GM12878 (cell line): ENCODE measurements around the gene KCNIP3. TPM values are rescaled to one million over a fixed set of nuclear protein-coding genes. Genes with fewer than 3 reads are reported as not detected.

Source experiments
- ATAC-seq: fragments of 200-7000 bp; cut with Tn5 transposase; 3 replicates; pipeline ENCODE4 v1.9.1; 2020; ENCODE audit warnings: mild to moderate bottlenecking, moderate library complexity
- BruUV-seq: library from RNA; stranded (reverse); fragments of 400-500 nt; replicated peaks from 2 replicates; lab custom pipeline; 2021; lab: Mats Ljungman, UMichigan
- CTCF ChIA-PET: fragments of 300-600 bp; sonication (Branson Sonifier 250); formaldehyde crosslinking; extraction: SDS; loops from one replicate; lab custom pipeline; 2021; ENCODE audit warnings: inconsistent platforms; lab: Yijun Ruan, JAX
- POLR2A ChIA-PET: fragments of 350-600 bp; formaldehyde crosslinking; extraction: SDS; loops from one replicate; lab custom pipeline; 2021; ENCODE audit warnings: inconsistent platforms; lab: Charles Lee
- RAD21 ChIA-PET: fragments of 300-600 bp; sonication (Branson Sonifier 250); formaldehyde crosslinking; loops from one replicate; lab custom pipeline; 2023; ENCODE audit warnings: antibody characterized with exemption; ENCODE audit not compliant: unreplicated experiment; lab: Charles Lee
- SMC1A ChIA-PET: fragments of 300-600 bp; sonication (Branson Sonifier 250); formaldehyde crosslinking; loops from one replicate; lab custom pipeline; 2023; ENCODE audit not compliant: unreplicated experiment, uncharacterized antibody; lab: Charles Lee
- DNase-seq: peaks from one replicate; pipeline ENCODE4 v3.0.0-alpha.2; 2011; ENCODE audit warnings: low read depth, low spot score
- FAIRE-seq: peaks from 3 replicates; lab custom pipeline; 2011; peaks lifted over from hg19 to GRCh38; lab: Jason Lieb, UNC
- H2AFZ ChIP-seq: 2 replicates; pipeline ENCODE4 v1.6.0; 2011; ENCODE audit warnings: low read depth, low read length, control low read depth; ENCODE audit not compliant: control insufficient read depth
- H3K27ac ChIP-seq: 2 replicates; pipeline ENCODE4 v1.5.1; 2011; ENCODE audit warnings: control low read depth; ENCODE audit not compliant: control insufficient read depth, insufficient read depth
- H3K27me3 ChIP-seq, 2 experiments: replicated peaks in 1 of 2; 2 replicates each; pipeline versions ENCODE4 v1.6.0 to v1.6.1; 2011; ENCODE audit warnings: low read length in 1 of 2; ENCODE audit not compliant: control insufficient read depth in 2 of 2, insufficient read depth in 2 of 2
- H3K36me3 ChIP-seq, 2 experiments: 2 replicates each; pipeline ENCODE4 v1.5.1; 2011; ENCODE audit warnings: low read length in 1 of 2; ENCODE audit not compliant: control insufficient read depth in 2 of 2, insufficient read depth in 2 of 2
- H3K4me1 ChIP-seq: 2 replicates; pipeline ENCODE4 v1.6.1; 2011; ENCODE audit warnings: mild to moderate bottlenecking, low read length, moderate library complexity, mixed read lengths; ENCODE audit not compliant: control insufficient read depth, insufficient read depth
- H3K4me2 ChIP-seq: 2 replicates; pipeline ENCODE4 v1.6.0; 2011; ENCODE audit warnings: control low read depth; ENCODE audit not compliant: control insufficient read depth, insufficient read depth
- H3K4me3 ChIP-seq: fragments of 200-600 bp; sonication (generic); 2 replicates; pipeline ENCODE4 v1.5.1; 2016
- H3K79me2 ChIP-seq: 2 replicates; pipeline ENCODE4 v1.6.0; 2011; ENCODE audit warnings: low read length; ENCODE audit not compliant: control insufficient read depth, insufficient read depth
- H3K9ac ChIP-seq: 2 replicates; pipeline ENCODE4 v1.8.0; 2011; ENCODE audit warnings: low read length, control low read depth, mixed read lengths; ENCODE audit not compliant: control insufficient read depth, insufficient read depth
- H3K9me3 ChIP-seq: replicated peaks from 3 replicates; pipeline ENCODE4 v1.5.1; 2011; ENCODE audit warnings: mild to moderate bottlenecking, low read length; ENCODE audit not compliant: control insufficient read depth, insufficient read depth
- H4K20me1 ChIP-seq: 2 replicates; pipeline ENCODE4 v1.6.0; 2011; ENCODE audit not compliant: control insufficient read depth, insufficient read depth
- ATF2 ChIP-seq: IDR thresholded peaks from 2 replicates; pipeline ENCODE4 v1.6.1; 2012; ENCODE audit warnings: low read length, inconsistent platforms
- BCL11A ChIP-seq: IDR thresholded peaks from 2 replicates; pipeline ENCODE4 v1.6.1; 2011; ENCODE audit warnings: low read depth, low read length
- BRCA1 ChIP-seq: IDR thresholded peaks from 2 replicates; pipeline ENCODE4 v1.6.1; 2011; ENCODE audit warnings: low read depth, low read length, improper control_type of control experiment
- E2F4 ChIP-seq: IDR thresholded peaks from 2 replicates; pipeline ENCODE4 v1.6.1; 2012; ENCODE audit warnings: low read depth, low read length, improper control_type of control experiment
- EED ChIP-seq: sonication (generic); IDR thresholded peaks from 2 replicates; pipeline ENCODE4 v1.6.1; 2016; ENCODE audit warnings: antibody characterized with exemption, low read depth
- ESRRA ChIP-seq: IDR thresholded peaks from 2 replicates; pipeline ENCODE4 v1.6.1; 2012; ENCODE audit warnings: mild to moderate bottlenecking, low read length, improper control_type of control experiment
- GATAD2B ChIP-seq: fragments of 450-650 bp; conservative IDR thresholded peaks from 2 replicates; pipeline ENCODE4 v1.6.1; 2017; ENCODE audit warnings: low read depth, mild to moderate bottlenecking, moderate library complexity
- LARP7 ChIP-seq: fragments of 450-650 bp; IDR thresholded peaks from 2 replicates; pipeline ENCODE4 v1.6.1; 2017; ENCODE audit warnings: mild to moderate bottlenecking
- MXI1 ChIP-seq: fragments of 150-350 bp; IDR thresholded peaks from 2 replicates; pipeline ENCODE4 v1.6.1; 2011; ENCODE audit warnings: low read depth, mild to moderate bottlenecking, inconsistent platforms, low read length, improper control_type of control experiment
- NBN ChIP-seq: fragments of 450-650 bp; IDR thresholded peaks from 2 replicates; pipeline ENCODE4 v1.6.1; 2016
- NKRF ChIP-seq: fragments of 450-650 bp; conservative IDR thresholded peaks from 2 replicates; pipeline ENCODE4 v1.6.1; 2017; ENCODE audit warnings: mild to moderate bottlenecking, moderate library complexity
- PAX8 ChIP-seq: fragments of 450-650 bp; IDR thresholded peaks from 2 replicates; pipeline ENCODE4 v1.6.1; 2017; ENCODE audit warnings: mild to moderate bottlenecking, moderate library complexity
- SP1 ChIP-seq: IDR thresholded peaks from one replicate; pipeline ENCODE4 v1.6.1; 2011; ENCODE audit warnings: low read depth, low read length
- STAT1 ChIP-seq: fragments of 450-650 bp; conservative IDR thresholded peaks from 2 replicates; pipeline ENCODE4 v1.6.1; 2014; ENCODE audit warnings: antibody characterized with exemption, mild to moderate bottlenecking
- TAF1 ChIP-seq: IDR thresholded peaks from 2 replicates; pipeline ENCODE4 v1.6.1; 2011; ENCODE audit warnings: mild to moderate bottlenecking, low read depth, low read length, borderline replicate concordance
- TCF3 ChIP-seq: IDR thresholded peaks from 2 replicates; pipeline ENCODE4 v1.6.1; 2012; ENCODE audit warnings: low read depth, mild to moderate bottlenecking, low read length, borderline replicate concordance; ENCODE audit not compliant: insufficient read depth
- WGBS: methylation state at CpG from one replicate; pipeline ENCODE4 v1.1.6; 2016; ENCODE audit warnings: low lambda C conversion rate; ENCODE audit not compliant: insufficient replicate concordance, insufficient coverage; ENCODE audit errors: missing lambda C conversion rate; 5-methylcytosine and 5-hydroxymethylcytosine counted together
- in situ Hi-C: fragments of 300-500 bp; cut with MboI; formaldehyde crosslinking; loops from 9 replicates; pipeline ENCODE4 v1.14.3; 2018; ENCODE audit warnings: mixed read lengths
- intact Hi-C: fragments of 100-400 bp; cut with micrococcal nuclease; formaldehyde crosslinking; loops from one replicate; pipeline ENCODE4 v1.14.2; 2022; ENCODE audit not compliant: unreplicated experiment
- polyA plus RNA-seq, 11 experiments: library from polyadenylated mRNA; depleted of rRNA in 4 of 11; unstranded in 6 of 11; stranded (reverse) in 5 of 11; fragments of >200 nt; fragmentation: Nextera tagmentation in 4 of 11; fragmentation: Illumina TruSeq in 1 of 11; extraction: Ambion mirVana in 4 of 11; extraction: Trizol in 1 of 11; gene quantifications; 1 replicate in 1 of 11; 2 replicates in 10 of 11; pipeline versions ENCODE4 v1.2.1 to v1.2.3, GENCODE V29; 2011 to 2016; ENCODE audit warnings: inconsistent platforms in 2 of 11, missing spikeins in 2 of 11, low read depth in 1 of 11
- total RNA-seq, 4 experiments: library from RNA; depleted of rRNA in 3 of 4; stranded (reverse); fragments of >200 nt in 3 of 4; fragmentation: Illumina TruSeq in 1 of 4; extraction: Trizol in 1 of 4; gene quantifications; 2 replicates each; pipeline versions ENCODE4 v1.2.1 to v1.2.3, GENCODE V29; 2013 to 2021
- TF ChIP-seq, protein P1 (sequence below): fragments of 450-650 bp; IDR thresholded peaks from 2 replicates; pipeline ENCODE4 v1.6.1; 2017; ENCODE audit warnings: mild to moderate bottlenecking, low read depth, inconsistent platforms; ENCODE audit not compliant: poor library complexity, severe bottlenecking

The KCNIP3 gene
- total and polyA plus RNA-seq, 10 of the 15 experiments (the other 5 are each of a cell fraction or from before 2014, with no cell fraction given) = not detected

GRCh38 chr2:95366514-95366913 is 69.4 kb downstream of the KCNIP3 start (continued):
- TF ChIP-seq NKRF (no peak), TAF1 (no peak), NBN (no peak)

DNA sequence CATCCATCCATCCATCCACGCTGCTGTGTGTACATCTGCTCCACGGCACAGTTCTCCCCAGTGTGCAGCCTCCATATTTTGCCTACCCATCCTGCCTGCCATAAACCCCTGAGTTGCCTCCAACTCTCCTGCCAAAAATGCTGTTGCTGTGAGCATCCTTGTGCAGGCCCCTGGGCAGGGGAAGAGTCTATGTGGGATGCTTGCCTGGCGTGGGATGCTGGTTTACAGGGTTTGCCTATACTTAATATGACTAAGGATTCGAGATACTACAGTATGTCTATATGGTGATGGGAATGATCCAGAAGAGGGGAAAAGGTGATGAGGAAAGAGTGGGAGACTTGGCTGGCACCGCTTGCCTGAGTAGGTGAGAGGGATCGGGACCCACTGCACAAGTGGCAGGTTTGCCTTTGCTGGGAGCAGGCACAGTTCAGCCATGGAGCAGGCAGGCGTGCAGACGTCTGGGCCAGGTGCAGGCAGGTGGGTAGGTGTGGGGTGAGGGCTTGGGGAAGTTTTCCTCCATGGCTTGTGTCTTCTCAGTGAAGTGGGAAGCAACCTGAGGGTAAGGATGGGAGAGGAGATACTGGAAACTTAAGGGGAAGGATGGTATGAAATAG is 75.2 kb downstream of the KCNIP3 start:
- no peaks in the 10 kb centered on the region for H3K36me3 ChIP-seq
- ChIA-PET RAD21 (no interaction called here), POLR2A (no interaction called here), SMC1A (no interaction called here), CTCF (no interaction called here)
- ATAC-seq = no peak
- in situ Hi-C loops = no loop called here
- H3K79me2 ChIP-seq = no peaks in the 10 kb centered on the region
- WGBS = 10% methylated on average over 8 of the region's 8 CpGs
- no peaks in the 10 kb centered on the region for H3K27me3 ChIP-seq
- H3K27ac ChIP-seq = no peak overlapping the region
- no peak overlapping the region for H3K4me3 ChIP-seq
- no peaks in the 10 kb centered on the region for H3K4me1 ChIP-seq
- FAIRE-seq = no peak
- DNase-seq = no peak
- H3K4me2 ChIP-seq = no peak overlapping the region
- TF ChIP-seq BCL11A = no peak
- no peak for TF ChIP-seq ESRRA
- TF ChIP-seq TCF3 = no peak
- TF ChIP-seq E2F4 = no peak
- no peak for TF ChIP-seq BRCA1
- TF ChIP-seq, protein P1, sequence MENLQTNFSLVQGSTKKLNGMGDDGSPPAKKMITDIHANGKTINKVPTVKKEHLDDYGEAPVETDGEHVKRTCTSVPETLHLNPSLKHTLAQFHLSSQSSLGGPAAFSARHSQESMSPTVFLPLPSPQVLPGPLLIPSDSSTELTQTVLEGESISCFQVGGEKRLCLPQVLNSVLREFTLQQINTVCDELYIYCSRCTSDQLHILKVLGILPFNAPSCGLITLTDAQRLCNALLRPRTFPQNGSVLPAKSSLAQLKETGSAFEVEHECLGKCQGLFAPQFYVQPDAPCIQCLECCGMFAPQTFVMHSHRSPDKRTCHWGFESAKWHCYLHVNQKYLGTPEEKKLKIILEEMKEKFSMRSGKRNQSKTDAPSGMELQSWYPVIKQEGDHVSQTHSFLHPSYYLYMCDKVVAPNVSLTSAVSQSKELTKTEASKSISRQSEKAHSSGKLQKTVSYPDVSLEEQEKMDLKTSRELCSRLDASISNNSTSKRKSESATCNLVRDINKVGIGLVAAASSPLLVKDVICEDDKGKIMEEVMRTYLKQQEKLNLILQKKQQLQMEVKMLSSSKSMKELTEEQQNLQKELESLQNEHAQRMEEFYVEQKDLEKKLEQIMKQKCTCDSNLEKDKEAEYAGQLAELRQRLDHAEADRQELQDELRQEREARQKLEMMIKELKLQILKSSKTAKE = no peak
- no peak for TF ChIP-seq STAT1
- no peak for TF ChIP-seq PAX8
- no peak for TF ChIP-seq GATAD2B
- TF ChIP-seq MXI1 = no peak
- TF ChIP-seq EED = no peak
- TF ChIP-seq LARP7 = no peak
- no peak for TF ChIP-seq SP1
- TF ChIP-seq ATF2 = no peak
- no peaks in the 10 kb centered on the region for H3K9me3 ChIP-seq
- no TSS peak for BruUV-seq
- intact Hi-C loops = no loop called here
- H4K20me1 ChIP-seq = no peaks in the 10 kb centered on the region
- no peak overlapping the region for H2AFZ ChIP-seq
- no peak overlapping the region for H3K9ac ChIP-seq
